GM19452 (cell line): ENCODE data around the gene NIN.
"Not testable (repeated sequence)": the region's sequence is repeated elsewhere in the genome, so short reads cannot be mapped to it uniquely, and the experiment has no call there.

Experiments
- ATAC-seq: cut with Tn5 transposase; IDR thresholded peaks from one replicate; pipeline ENCODE4 v1.9.1; 2021; ENCODE audit not compliant: unreplicated experiment

NIN gene

DNA sequence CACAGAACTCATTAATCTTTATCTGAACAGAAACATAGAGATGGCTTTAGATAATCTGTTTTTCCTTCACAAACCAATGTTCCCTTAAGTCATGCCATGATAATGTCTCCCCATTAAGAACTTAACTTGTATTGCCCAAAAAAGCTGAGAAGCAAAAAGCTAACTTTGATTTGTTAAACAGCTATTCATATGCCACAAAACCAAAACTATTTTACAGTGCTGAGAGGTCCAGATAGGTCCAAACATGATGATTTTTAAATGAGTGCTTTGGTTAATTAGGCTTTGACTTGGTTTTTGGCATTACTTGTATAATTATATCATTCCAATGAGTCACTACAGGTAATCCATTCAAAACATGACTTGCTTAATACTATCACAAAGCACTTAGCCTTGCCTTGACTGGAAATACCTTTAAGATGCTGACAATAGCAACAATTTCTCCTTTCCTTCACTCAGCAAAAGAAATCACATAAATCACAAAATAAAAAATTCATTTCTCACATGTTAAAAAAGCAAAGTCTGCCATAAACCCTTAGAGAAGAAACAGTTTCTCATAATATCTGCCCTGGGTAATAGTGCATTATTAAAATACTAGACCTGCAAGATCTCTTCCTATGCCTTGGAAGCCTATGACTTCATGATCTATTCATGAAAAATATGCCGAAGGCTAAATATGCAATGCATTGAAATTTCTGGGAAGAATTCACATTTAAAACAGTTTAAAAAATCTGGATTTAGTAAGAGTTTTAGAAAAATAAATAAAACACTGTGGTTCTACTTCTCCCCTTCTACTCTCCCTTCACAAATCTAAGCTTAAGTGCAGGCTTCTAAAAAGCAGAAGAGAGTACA lies 110.8 kb downstream of the NIN start:
- ATAC-seq: no peak

DNA sequence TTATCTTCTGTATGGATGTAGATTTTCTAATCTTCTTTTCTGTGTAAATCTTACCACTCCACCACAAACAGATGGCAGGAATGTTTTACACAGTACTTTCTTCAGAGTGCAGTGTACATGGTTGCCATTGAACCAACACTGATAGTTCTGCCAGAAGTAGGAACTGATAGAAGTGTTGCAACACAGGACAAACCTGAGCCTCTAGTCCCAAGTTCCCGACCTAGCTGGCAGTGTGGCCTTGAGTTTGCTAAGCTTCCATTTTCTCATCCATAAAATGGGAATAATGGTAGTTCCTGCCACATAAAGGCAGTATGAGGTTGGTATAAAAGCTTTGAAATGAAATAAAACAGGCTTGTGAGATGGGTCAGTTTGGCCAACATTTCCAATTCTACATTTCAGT lies 112.0 kb downstream of the NIN start:
- no peak for ATAC-seq

DNA sequence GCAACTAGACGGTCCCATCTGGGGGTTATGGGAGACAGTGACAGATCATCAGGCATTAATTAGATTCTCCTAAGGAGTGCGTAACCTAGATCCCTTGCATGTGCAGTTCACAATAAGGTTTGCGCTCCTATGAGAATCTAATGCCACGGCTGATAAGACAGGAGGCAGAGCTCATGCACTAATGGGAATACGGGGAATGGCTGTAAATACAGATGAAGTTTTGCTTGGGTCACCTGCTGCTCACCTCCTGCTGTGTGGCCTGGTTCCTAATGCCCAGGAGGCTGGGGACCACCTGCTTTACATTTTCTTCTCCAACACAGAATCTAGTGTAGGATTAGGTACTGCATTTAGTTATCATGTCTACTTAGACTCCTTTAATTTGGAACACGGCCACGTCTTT lies 113.2 kb downstream of the NIN start:
- no peak for ATAC-seq

DNA sequence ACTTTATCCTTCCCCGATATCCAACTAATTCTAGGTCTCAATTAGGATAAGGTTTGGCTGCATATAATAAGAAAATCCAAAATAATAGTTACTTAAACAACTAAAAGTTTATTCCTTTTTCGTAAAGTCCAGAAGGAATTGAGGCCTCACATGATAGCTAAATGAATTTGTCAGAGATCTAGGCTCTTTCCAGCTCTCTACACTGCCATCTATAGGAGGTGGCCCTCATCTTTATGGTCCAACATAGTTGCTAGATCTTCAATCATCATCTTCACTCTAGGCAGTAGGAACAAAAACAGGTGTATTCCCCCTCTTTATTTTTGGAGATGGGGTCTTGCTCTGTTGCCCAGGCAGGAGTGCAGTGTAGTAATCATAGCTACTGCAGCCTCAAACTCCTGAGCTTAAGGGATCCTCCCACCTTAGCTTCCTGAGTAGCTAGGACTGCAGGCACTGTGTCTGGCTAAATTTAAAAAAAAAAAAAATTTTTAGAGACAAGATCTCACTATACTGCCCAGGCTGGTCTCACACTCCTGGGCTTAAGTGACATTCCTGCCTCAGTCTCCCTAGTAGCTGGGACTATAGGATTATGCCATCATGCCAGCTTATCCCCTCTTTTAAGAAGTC lies 116.4 kb downstream of the NIN start:
- ATAC-seq: no peak

DNA sequence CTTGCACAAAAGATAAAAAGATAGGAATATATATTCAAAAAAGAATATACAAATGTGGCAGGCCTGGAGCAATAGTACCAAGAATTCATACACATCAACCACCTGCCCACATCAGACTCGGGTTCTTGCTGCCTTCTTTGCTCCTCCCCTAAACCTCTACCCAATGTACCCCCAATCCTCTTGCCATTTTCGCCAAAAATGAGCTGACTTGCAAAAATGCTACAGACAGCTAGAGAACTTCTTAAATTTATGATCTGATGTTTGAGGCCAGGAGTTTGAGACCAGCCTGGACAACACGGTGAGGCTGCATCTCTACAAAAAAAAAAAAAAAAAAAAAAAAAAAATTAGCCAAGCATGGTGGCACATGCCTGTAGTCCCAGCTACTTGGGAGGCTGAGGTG lies 119.9 kb downstream of the NIN start:
- no peak for ATAC-seq

DNA sequence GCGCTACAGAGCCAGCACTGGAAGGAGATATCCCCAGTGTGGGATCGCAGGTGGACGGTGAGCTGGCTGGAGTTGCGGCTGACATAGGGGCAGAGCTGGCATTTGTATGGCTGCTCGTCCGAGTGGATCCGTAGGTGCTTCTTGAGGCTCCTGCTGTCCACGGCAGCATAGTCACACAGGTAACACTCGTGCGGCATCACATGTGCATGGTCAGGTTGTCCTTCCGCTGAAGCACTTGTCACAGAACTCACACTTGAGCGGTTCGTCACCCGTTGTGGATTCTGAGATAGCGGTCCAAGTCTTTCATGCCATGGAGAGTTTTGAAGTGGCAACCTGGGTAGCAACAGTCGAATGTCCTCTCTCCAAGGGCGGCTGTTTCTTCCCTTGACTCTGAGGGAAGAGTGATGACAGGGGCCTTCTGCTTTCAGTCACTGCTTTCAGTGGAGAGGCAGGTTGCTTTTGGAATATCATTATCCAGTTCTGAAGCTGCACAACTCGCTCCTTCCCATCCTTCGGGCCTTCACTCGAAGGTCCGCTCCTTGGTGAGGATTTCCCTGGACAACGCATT lies 125.9 kb downstream of the NIN start:
- no peak for ATAC-seq

DNA sequence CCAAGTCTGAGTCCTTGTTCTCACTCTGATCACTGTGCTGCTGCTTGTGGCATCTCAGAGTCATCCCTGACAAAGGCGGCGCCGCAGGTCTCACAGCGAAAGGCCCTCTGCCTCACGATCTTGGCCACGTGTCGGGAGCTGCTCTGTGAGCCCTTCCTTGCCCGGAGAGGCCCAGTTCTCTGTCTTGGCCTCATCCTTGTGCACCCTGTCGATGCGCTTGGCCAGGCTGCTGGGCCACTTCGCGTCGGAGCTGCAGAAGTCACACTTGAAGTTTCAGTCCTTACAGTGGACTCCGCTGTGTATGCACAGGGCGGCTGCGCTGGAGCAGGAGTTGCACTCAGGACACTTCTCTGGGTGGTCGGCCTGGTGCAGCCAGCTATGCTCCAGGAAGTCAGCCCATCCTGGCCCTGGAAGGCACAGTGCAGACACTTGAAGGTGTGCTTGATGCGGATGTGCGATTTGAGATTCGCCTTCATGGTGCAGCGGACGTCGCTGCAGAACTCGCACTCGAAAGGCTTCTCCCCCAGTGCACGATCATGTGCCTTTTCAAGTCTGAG lies 126.4 kb downstream of the NIN start:
- ATAC-seq: no peak

DNA sequence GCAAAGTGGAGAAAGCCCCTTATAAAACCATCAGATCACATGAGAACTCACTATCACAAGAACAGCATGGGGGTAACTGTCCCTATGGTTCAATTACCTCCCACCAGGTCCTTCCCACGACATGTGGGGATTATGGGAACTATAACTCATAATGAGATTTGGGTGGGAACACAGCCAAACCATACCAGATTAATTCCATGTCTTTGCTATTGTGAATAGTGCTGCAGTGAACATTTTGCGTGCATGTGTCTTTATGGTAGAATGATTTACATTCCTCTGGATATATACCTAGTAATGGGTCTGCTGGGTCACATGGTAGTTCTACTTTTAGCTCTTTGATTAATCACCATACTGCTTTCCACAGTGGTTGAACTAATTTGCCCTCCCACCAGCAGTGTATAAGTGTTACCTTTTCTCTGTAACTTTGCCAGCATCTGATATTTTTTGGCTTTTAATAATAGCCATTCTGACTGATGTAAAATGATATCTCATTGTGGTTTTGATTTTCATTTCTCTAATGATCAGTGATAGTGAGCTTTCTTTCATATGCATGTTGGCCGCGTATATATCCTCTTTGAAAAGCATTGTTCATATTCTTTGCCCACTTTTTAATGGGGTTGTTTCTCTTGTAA lies 133.2 kb downstream of the NIN start:
- ATAC-seq: no peak

DNA sequence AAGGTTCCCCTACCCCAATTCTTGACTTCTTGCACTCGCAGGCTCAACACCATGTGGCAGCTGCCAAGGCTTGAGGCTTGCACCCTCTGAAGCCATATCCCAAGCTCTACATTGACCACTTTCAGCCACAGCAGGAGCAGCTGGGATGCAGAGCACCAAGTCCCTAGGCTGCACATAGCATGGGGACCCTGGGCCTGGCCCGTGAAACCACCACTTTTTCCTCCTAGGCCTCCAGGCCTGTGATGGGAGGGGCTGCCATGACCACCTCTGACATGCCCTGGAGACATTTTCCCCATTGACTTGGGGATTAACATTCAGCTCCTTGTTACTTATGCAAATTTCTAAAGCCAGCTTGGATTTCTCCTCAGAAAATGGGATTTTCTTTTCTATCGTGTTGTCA lies 136.7 kb downstream of the NIN start:
- ATAC-seq: not testable (repeated sequence)

DNA sequence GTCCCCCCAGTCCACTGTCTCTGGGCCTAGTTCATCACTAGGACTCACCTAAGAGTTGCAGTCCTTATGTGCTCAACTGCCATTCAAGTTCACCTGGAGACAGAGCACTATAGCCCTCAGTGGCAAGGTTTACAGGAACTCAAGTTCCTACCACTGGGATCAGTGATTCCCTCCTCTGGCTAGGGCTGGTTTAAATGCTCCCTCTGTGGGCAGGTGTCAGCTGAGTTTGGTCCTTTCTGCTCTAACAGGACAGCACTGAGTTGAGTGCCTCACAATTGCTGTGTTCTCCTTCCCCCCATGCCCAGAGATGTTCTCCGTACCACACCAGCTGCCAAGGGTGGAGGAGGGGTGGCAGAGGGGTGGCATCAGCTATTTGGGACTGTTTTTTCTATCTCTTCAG lies 142.1 kb downstream of the NIN start:
- no peak for ATAC-seq

DNA sequence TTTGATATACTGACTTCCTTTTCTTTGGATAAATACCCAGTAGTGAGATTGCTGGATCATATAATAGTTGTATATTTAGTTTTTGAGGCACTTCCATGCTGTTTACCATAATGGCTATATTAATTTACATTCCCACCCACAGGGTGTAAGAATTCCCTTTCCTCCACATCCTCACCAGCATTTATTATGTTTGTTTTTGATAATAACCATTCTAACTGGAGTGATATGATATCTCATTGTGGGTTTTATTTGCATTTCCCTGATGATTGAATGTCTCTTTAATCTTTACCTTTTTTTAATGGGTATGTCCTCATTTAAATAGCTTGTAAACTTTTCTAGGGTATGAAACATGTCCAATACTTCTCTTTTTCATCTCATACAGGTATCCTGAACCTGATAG lies 151.3 kb downstream of the NIN start:
- no peak for ATAC-seq

DNA sequence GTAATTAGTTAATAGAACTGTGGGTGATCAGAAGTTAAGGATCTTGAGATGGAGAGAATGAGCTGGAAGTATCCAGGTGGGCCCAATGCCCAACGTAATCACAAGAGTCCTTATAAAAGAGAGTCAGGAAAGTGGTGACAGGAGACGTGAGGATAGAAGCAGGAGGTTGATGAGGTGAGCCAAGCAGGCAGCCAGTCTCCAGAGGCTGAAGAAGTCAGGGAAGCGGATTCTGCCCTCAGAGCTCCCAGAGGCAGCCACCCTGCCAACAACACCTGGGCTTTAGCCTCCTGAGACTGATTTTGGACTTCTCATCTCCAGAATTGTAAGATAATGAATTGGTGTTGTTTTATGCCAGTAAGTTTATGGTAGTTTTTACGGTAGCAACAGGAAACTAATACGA lies 152.8 kb downstream of the NIN start:
- ATAC-seq: no peak

DNA sequence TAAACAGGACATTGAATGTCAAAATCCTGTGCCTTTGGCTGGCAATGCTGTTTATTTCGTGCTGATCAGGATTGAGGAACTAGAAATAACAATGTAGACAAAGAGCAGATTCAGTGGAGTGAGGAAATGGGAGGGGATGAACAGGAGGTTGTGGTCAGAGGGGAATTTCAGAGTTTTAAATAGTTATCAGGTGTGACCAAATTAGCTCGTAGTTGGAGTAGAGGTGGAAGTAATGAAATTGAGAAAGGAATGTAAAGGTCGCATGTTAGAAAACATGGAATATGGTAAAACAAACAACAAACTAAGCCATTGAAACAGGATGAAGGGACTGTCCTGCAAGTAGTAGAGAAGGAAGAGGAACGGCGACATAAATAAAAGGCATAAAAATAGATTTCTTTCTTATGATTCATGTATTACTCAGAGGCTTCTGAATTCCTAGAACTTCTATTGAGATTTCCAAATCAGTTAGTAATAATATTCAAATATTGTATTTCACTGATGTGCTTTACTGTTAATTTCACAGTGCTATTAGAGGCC lies 153.4 kb downstream of the NIN start:
- ATAC-seq: no peak

DNA sequence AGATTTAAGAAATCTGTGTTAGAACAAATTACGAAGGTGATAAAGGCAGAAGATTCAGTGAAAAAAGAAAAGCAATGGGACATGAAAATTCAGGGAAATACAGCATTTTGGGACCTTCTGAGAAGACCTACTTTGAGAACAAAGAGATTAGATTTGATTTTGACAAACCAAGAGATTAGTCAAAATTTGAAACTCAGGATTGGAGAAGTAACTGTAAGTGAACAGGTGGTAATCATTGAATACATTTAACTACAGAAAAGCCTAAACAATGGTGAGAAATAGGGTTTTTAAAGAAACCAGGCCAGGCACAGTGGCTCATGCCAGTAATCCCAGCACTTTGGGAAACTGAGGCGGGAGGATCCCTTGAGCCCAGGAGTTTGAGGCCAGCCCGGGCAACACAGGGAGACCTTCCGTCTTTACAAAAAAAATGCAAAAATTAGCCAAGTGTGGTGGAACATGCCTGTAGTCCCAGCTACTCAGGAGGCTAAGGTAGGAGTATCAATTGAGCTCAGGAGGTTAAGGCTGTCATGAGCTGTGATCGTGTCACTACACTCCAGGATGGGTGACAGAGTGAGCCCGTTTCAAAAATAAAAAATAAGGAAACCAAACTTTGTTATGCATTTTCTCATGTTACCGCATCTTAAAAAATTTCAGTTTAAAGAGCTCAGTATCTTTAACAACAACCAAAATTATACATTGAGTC lies 154.0 kb downstream of the NIN start:
- no peak for ATAC-seq

DNA sequence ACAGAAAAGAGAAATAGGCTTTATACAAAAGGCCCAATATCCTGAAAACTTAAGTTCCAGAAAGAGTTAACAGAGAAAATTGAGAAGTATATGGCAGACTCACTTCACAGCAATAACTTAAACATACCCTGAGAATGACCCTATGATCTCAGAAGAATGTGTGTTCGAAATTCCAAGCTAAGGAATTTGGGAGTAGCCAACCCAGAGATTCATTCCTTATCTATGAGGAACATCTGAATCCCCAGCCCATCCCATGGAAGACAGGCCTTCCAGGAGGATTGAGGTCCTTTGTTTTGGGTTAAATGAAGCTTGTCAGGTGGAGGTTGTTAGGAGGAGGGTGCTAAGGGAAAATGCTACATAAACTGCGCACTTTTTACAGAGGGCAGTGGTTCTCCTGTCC lies 155.4 kb downstream of the NIN start:
- ATAC-seq: no peak

DNA sequence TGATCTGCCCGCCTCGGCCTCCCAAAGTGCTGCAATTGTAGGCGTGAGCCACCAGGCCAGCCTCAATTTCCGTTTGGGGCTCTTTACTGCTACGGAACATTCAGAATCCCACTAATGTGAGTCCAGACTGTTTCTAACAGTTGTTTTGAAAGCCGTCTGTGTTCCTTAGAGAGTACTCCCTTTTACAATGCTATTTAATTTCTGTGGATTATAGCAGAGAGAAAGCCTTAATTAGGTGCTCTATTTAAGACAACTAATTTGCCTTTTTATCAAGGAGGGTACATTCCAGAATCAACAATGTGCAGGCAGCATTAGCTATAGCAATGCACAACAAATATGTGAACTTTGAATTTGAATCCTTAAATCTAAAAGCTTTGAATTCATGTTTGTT lies 160.1 kb downstream of the NIN start:
- no peak for ATAC-seq

DNA sequence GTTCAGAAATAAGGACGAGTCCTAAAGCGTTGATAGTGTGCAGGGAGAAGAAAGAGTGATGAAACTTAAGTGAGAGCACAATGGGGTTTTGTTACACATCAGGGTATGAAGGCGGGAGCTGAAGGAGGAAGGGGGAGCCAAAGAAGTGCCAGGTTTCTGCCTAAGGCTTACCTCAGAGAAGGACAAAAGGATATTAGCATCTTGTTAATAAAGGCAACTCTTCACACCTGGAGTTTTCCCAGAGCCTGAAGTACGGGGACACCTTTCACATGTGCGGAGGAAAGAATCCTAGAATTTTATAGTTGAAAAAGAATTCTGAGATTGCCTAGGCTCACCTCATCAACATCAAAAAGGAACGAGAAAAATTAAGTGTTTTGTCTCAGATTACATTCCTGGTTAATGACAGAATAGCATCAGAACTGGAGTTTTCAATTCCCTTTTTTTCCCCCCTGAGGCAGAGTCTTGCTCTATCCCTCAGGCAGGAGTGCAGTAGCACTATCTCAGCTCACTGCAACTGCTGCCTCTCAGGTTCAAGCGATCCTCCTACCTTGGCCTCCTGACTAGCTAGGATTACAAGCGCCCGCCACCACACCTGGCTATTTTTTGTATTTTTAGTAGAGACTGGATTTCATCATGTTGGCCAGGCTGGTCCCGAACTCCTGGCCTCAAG lies 160.6 kb downstream of the NIN start:
- no peak for ATAC-seq
